Vagina (tissue), 2 donors: Measurements from ENCODE around the gene RRAS2.

Source experiments
- POLR2A ChIP-seq, 2 donors: fragments of 450-650 bp; IDR thresholded peaks; one replicate each; pipeline ENCODE4 v1.6.1; 2017; ENCODE audit warnings: antibody characterized with exemption in 2 of 2, mild to moderate bottlenecking in 2 of 2, moderate library complexity in 2 of 2
- TF ChIP-seq, protein P1 (sequence below), 3 experiments: fragments of 450-650 bp in 2 of 3; fragments of 200-600 bp in 1 of 3; sonication (generic) in 1 of 3; IDR thresholded peaks; one replicate each; pipeline ENCODE4 v1.5.1; 2017 to 2019; ENCODE audit warnings: antibody characterized with exemption in 3 of 3, mild to moderate bottlenecking in 2 of 3, moderate library complexity in 2 of 3

DNA sequence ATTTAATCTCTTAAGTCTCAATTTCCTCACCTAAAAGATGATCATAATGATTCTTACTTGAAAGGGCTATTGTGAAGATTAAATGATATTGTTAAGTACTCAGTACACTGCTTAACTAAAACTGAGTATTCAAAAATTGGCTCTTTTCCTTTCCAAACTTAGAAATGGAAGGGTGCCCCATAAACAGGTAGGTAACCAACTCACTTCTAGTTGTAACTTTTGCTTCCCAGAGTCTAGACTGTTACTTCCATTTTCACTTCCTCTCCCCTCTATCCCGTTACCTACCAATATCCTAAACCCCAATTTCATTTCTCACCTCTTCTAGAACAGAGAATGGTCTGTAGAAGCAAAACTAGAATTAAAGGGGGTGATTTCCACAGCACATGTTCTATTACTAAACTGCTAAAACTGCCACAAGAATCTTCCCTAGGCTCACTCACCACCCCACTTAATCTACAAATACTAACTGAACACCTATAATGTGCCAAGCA is 50.0 kb downstream of the RRAS2 start:
- TF ChIP-seq, protein P1, sequence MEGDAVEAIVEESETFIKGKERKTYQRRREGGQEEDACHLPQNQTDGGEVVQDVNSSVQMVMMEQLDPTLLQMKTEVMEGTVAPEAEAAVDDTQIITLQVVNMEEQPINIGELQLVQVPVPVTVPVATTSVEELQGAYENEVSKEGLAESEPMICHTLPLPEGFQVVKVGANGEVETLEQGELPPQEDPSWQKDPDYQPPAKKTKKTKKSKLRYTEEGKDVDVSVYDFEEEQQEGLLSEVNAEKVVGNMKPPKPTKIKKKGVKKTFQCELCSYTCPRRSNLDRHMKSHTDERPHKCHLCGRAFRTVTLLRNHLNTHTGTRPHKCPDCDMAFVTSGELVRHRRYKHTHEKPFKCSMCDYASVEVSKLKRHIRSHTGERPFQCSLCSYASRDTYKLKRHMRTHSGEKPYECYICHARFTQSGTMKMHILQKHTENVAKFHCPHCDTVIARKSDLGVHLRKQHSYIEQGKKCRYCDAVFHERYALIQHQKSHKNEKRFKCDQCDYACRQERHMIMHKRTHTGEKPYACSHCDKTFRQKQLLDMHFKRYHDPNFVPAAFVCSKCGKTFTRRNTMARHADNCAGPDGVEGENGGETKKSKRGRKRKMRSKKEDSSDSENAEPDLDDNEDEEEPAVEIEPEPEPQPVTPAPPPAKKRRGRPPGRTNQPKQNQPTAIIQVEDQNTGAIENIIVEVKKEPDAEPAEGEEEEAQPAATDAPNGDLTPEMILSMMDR (IDR thresholded peaks at IDR 0.05) = no peak
- TF ChIP-seq POLR2A (IDR thresholded peaks at IDR 0.05) = no peak
